ENCODE measurements around the gene CDC25C. TPM values are rescaled to one million over a fixed set of nuclear protein-coding genes. Genes with fewer than 3 reads are reported as not detected.

The CDC25C gene
- total RNA-seq, 1 experiment from 2014 or later: 22.7 TPM

DNA sequence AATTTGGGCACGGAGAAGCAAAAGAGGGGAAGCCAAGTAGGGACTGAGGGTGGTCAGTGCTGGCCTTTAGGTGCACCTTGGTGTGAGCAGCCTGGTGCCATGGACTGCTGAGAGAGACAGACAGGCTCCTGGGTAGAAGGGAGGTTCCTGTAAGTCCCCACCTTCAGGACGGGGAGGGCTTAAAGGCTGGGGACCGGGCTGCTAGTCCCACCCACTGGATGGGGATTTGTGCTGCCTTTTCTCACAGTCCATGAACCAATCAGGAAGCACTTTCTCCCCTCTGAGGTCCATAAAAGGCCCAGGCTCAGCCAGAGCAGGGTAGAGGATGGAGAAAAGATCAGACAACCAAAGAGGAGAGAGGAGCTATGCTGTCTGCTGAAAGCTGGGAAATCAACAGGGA, 15.2 kb downstream of the CDC25C start:
- peaks cover 3% of the 10 kb centered on the region for H3K36me3 ChIP-seq (ENCODE audit: control insufficient read depth, insufficient read depth, low read length)
- H3K9me3 ChIP-seq: no peaks in the 10 kb centered on the region
- Mint-ChIP-seq H3K4me1 (ENCODE audit: low read depth, unreplicated experiment) (no peaks in the 10 kb centered on the region), H3K27ac (ENCODE audit: unreplicated experiment) (no peak overlapping the region), H3K9me3 (ENCODE audit: unreplicated experiment) (no peaks in the 10 kb centered on the region), H3K27me3 (ENCODE audit: insufficient read depth, unreplicated experiment) (no peaks in the 10 kb centered on the region), H3K4me3 (ENCODE audit: unreplicated experiment) (no peak overlapping the region), H3K36me3 (ENCODE audit: insufficient read depth, unreplicated experiment) (peaks cover 6% of the 10 kb centered on the region)
- ChIA-PET POLR2A (no interaction called here), CTCF (no interaction called here)
- BruUV-seq (replicated peaks): no TSS peak
- TF ChIP-seq, protein P1, sequence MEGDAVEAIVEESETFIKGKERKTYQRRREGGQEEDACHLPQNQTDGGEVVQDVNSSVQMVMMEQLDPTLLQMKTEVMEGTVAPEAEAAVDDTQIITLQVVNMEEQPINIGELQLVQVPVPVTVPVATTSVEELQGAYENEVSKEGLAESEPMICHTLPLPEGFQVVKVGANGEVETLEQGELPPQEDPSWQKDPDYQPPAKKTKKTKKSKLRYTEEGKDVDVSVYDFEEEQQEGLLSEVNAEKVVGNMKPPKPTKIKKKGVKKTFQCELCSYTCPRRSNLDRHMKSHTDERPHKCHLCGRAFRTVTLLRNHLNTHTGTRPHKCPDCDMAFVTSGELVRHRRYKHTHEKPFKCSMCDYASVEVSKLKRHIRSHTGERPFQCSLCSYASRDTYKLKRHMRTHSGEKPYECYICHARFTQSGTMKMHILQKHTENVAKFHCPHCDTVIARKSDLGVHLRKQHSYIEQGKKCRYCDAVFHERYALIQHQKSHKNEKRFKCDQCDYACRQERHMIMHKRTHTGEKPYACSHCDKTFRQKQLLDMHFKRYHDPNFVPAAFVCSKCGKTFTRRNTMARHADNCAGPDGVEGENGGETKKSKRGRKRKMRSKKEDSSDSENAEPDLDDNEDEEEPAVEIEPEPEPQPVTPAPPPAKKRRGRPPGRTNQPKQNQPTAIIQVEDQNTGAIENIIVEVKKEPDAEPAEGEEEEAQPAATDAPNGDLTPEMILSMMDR (IDR thresholded peaks at IDR 0.05; ENCODE audit: insufficient read depth in 1 of 2, low read depth in 1 of 2, low read length in 1 of 2, severe bottlenecking in 1 of 2, unreplicated experiment in 1 of 2): no peak
- H3K27me3 ChIP-seq (replicated peaks; ENCODE audit: control insufficient read depth, insufficient read depth, low read length): no peaks in the 10 kb centered on the region
- no peaks in the 10 kb centered on the region for H3K4me1 ChIP-seq
- intact Hi-C loops (cut with micrococcal nuclease; ENCODE audit: unreplicated experiment): no loop called here
- no peak for DNase-seq
- no peak overlapping the region for H3K4me3 ChIP-seq (ENCODE audit: low read depth, low read length)

DNA sequence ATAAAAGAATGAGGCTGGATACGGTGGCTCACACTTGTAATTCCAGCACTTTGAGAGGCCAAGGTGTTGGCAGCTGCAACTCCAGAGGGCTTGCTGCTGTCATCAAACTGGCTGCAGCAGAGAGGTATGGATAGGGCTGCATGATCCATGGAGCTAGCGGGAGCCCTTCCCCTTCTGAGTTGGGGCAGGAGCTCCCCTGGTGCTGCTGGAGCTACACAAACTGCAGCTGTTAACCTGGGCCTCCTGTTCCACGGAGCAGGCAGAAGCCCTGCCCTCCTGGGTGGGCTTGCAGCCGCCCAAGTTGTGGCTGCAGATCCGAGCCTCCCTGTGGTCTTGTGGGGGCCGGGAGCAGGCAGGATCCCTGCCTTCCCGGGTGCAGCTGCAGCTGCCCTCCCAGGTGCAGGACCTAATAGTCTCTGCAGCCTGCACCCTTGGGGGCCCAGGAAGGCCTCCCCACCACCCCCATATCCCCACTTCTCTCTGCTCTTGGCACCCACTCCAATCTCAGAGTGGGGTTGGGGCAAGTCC, 15.8 kb downstream of the CDC25C start:
- Mint-ChIP-seq H3K9me3 (ENCODE audit: unreplicated experiment) (no peaks in the 10 kb centered on the region), H3K27me3 (ENCODE audit: insufficient read depth, unreplicated experiment) (no peaks in the 10 kb centered on the region), H3K4me1 (ENCODE audit: low read depth, unreplicated experiment) (no peaks in the 10 kb centered on the region), H3K36me3 (ENCODE audit: insufficient read depth, unreplicated experiment) (peaks cover 6% of the 10 kb centered on the region), H3K27ac (ENCODE audit: unreplicated experiment) (no peak overlapping the region), H3K4me3 (ENCODE audit: unreplicated experiment) (no peak overlapping the region)
- no peaks in the 10 kb centered on the region for H3K27me3 ChIP-seq (replicated peaks; ENCODE audit: control insufficient read depth, insufficient read depth, low read length)
- no peaks in the 10 kb centered on the region for H3K9me3 ChIP-seq
- intact Hi-C loops (cut with micrococcal nuclease; ENCODE audit: unreplicated experiment): no loop called here
- TF ChIP-seq, protein P1 (IDR thresholded peaks at IDR 0.05; ENCODE audit: insufficient read depth in 1 of 2, low read depth in 1 of 2, low read length in 1 of 2, severe bottlenecking in 1 of 2, unreplicated experiment in 1 of 2): no peak
- no TSS peak for BruUV-seq (replicated peaks)
- no peak overlapping the region for H3K4me3 ChIP-seq (ENCODE audit: low read depth, low read length)
- no peaks in the 10 kb centered on the region for H3K4me1 ChIP-seq
- POLR2A ChIA-PET: no interaction called here
- peaks cover 3% of the 10 kb centered on the region for H3K36me3 ChIP-seq (ENCODE audit: control insufficient read depth, insufficient read depth, low read length)
- no peak for DNase-seq
- CTCF ChIA-PET: no interaction called here

DNA sequence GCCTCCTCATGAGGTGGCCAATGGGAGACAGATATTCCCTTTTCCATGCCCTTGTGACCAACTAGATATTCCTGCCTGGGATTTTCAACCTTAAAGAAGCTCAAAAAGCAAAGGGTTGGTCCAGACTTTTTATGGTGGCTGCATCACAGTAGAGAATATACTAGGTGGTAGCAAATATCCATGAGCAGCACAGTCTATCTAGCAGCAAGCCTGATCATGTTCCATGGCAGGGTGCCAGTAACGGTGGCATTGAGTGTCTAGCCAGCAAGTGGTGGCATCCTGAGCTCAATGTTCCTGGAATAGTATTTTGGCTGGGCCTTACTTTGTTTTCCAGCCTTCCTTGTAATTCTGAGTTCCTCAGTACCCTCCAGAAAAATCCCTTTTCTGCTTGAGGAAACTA, 25.8 kb downstream of the CDC25C start:
- CTCF ChIA-PET: no interaction called here
- Mint-ChIP-seq H3K36me3 (ENCODE audit: insufficient read depth, unreplicated experiment) (no peaks in the 10 kb centered on the region), H3K27me3 (ENCODE audit: insufficient read depth, unreplicated experiment) (no peaks in the 10 kb centered on the region), H3K4me1 (ENCODE audit: low read depth, unreplicated experiment) (no peaks in the 10 kb centered on the region), H3K4me3 (ENCODE audit: unreplicated experiment) (no peak overlapping the region), H3K9me3 (ENCODE audit: unreplicated experiment) (no peaks in the 10 kb centered on the region), H3K27ac (ENCODE audit: unreplicated experiment) (no peak overlapping the region)
- no peaks in the 10 kb centered on the region for H3K4me1 ChIP-seq
- TF ChIP-seq, protein P1 (IDR thresholded peaks at IDR 0.05; ENCODE audit: insufficient read depth in 1 of 2, low read depth in 1 of 2, low read length in 1 of 2, severe bottlenecking in 1 of 2, unreplicated experiment in 1 of 2): no peak
- H3K36me3 ChIP-seq (ENCODE audit: control insufficient read depth, insufficient read depth, low read length): no peaks in the 10 kb centered on the region
- no peak for DNase-seq
- no peaks in the 10 kb centered on the region for H3K9me3 ChIP-seq
- no peaks in the 10 kb centered on the region for H3K27me3 ChIP-seq (replicated peaks; ENCODE audit: control insufficient read depth, insufficient read depth, low read length)
- intact Hi-C loops (cut with micrococcal nuclease; ENCODE audit: unreplicated experiment): no loop called here
- H3K4me3 ChIP-seq (ENCODE audit: low read depth, low read length): no peak overlapping the region
- POLR2A ChIA-PET: no interaction called here
- BruUV-seq (replicated peaks): no TSS peak

All from Caco-2 (cell line).